ENCODE measurements around the gene SLC12A5.

- TF ChIP-seq EZH2 (IDR thresholded peaks at IDR 0.05; ENCODE audit: low read depth), result no peak
- TF ChIP-seq, protein P1, sequence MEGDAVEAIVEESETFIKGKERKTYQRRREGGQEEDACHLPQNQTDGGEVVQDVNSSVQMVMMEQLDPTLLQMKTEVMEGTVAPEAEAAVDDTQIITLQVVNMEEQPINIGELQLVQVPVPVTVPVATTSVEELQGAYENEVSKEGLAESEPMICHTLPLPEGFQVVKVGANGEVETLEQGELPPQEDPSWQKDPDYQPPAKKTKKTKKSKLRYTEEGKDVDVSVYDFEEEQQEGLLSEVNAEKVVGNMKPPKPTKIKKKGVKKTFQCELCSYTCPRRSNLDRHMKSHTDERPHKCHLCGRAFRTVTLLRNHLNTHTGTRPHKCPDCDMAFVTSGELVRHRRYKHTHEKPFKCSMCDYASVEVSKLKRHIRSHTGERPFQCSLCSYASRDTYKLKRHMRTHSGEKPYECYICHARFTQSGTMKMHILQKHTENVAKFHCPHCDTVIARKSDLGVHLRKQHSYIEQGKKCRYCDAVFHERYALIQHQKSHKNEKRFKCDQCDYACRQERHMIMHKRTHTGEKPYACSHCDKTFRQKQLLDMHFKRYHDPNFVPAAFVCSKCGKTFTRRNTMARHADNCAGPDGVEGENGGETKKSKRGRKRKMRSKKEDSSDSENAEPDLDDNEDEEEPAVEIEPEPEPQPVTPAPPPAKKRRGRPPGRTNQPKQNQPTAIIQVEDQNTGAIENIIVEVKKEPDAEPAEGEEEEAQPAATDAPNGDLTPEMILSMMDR (conservative IDR thresholded peaks at IDR 0.05), result no peak
Measured at GRCh38 chr20:46085179-46085851, 56.3 kb downstream of the SLC12A5 start.
